Measurements from ENCODE around the gene PTPN3. TPM values are rescaled to one million over a fixed set of nuclear protein-coding genes. Genes with fewer than 3 reads are reported as not detected.
A peak's percentile ranks its signal among the peaks of the same experiment; 100 is the strongest.

PTPN3 gene
- total RNA-seq, 1 donor from 2014 or later, result 2.4 TPM

- Histone ChIP-seq H2AFZ (replicated peaks) (no peak overlapping the region), H3K9me3 (ENCODE audit: low read depth) (no peaks in the 10 kb centered on the region), H3K9ac (no peak overlapping the region), H3F3A (ENCODE audit: low read depth) (peaks cover 29% of the 10 kb centered on the region), H3K79me2 (ENCODE audit: low read depth) (no peaks in the 10 kb centered on the region), H3K27ac (peak overlapping the region; percentile 90), H3K4me1 (peaks cover 59% of the 10 kb centered on the region), H3K27me3 (no peaks in the 10 kb centered on the region), H3K36me3 (no peaks in the 10 kb centered on the region), H3K4me2 (peak overlapping the region; percentile 67), H4K20me1 (ENCODE audit: low read depth) (no peaks in the 10 kb centered on the region), H3K4me3 (no peak overlapping the region)
- Mint-ChIP-seq H3K4me3 (no peak overlapping the region), H3K36me3 (no peaks in the 10 kb centered on the region), H3K9me3 (no peaks in the 10 kb centered on the region), H3K27ac (peak overlapping the region; percentile 81), H3K4me1 (peaks cover 61% of the 10 kb centered on the region), H3K27me3 (ENCODE audit: insufficient read depth, low read depth) (peaks cover 2% of the 10 kb centered on the region)
- no peak for TF ChIP-seq CTCF (IDR thresholded peaks at IDR 0.05)
- no peak for TF ChIP-seq EZH2phosphoT487 (IDR thresholded peaks at IDR 0.05)
- no peak for TF ChIP-seq EZH2 (IDR thresholded peaks at IDR 0.05)
- no peak for DNase-seq (ENCODE audit: low spot score)
Measured at GRCh38 chr9:109419531-109419930, 78.6 kb downstream of the PTPN3 start.

- Histone ChIP-seq H2AFZ (replicated peaks) (peak overlapping the region; percentile 87), H4K20me1 (ENCODE audit: low read depth) (no peaks in the 10 kb centered on the region), H3K9me3 (ENCODE audit: low read depth) (no peaks in the 10 kb centered on the region), H3K27ac (peak overlapping the region; percentile 90), H3K4me2 (peak overlapping the region; percentile 67), H3K27me3 (no peaks in the 10 kb centered on the region), H3K4me3 (no peak overlapping the region), H3F3A (ENCODE audit: low read depth) (peaks cover 29% of the 10 kb centered on the region), H3K79me2 (ENCODE audit: low read depth) (no peaks in the 10 kb centered on the region), H3K9ac (no peak overlapping the region), H3K4me1 (peaks cover 61% of the 10 kb centered on the region), H3K36me3 (no peaks in the 10 kb centered on the region)
- Mint-ChIP-seq H3K27me3 (ENCODE audit: insufficient read depth, low read depth) (peaks cover 2% of the 10 kb centered on the region), H3K27ac (peak overlapping the region; percentile 99), H3K36me3 (no peaks in the 10 kb centered on the region), H3K4me1 (peaks cover 61% of the 10 kb centered on the region), H3K4me3 (no peak overlapping the region), H3K9me3 (no peaks in the 10 kb centered on the region)
- DNase-seq (ENCODE audit: low spot score), result peak; percentile 80
- TF ChIP-seq EZH2 (IDR thresholded peaks at IDR 0.05) (no peak), EZH2phosphoT487 (IDR thresholded peaks at IDR 0.05) (no peak), CTCF (IDR thresholded peaks at IDR 0.05) (no peak)
Measured at GRCh38 chr9:109418827-109419226, 79.3 kb downstream of the PTPN3 start.

GRCh38 chr9:109417585-109418544 lies 80.2 kb downstream of the PTPN3 start:
- no peak for DNase-seq (ENCODE audit: low spot score)
- Histone ChIP-seq H3K79me2 (ENCODE audit: low read depth) (no peaks in the 10 kb centered on the region), H3K4me3 (no peak overlapping the region), H3K9me3 (ENCODE audit: low read depth) (no peaks in the 10 kb centered on the region), H3K36me3 (no peaks in the 10 kb centered on the region), H3F3A (ENCODE audit: low read depth) (peaks cover 29% of the 10 kb centered on the region), H3K4me1 (peaks cover 64% of the 10 kb centered on the region), H3K4me2 (peak overlapping the region; percentile 67), H3K27me3 (no peaks in the 10 kb centered on the region), H3K9ac (peak overlapping the region; percentile 7), H4K20me1 (ENCODE audit: low read depth) (no peaks in the 10 kb centered on the region), H3K27ac (peak overlapping the region; percentile 90), H2AFZ (replicated peaks) (no peak overlapping the region)
- Mint-ChIP-seq H3K27ac (peak overlapping the region; percentile 99), H3K4me1 (peaks cover 58% of the 10 kb centered on the region), H3K27me3 (ENCODE audit: insufficient read depth, low read depth) (peaks cover 5% of the 10 kb centered on the region), H3K36me3 (no peaks in the 10 kb centered on the region), H3K9me3 (no peaks in the 10 kb centered on the region), H3K4me3 (no peak overlapping the region)
- no peak for TF ChIP-seq EZH2phosphoT487 (IDR thresholded peaks at IDR 0.05)
- TF ChIP-seq EZH2 (IDR thresholded peaks at IDR 0.05), result no peak
- no peak for TF ChIP-seq CTCF (IDR thresholded peaks at IDR 0.05)
